Natural killer cell (primary cell): ENCODE measurements around the gene SLC24A3. TPM values are rescaled to one million over a fixed set of nuclear protein-coding genes. Genes with fewer than 3 reads are reported as not detected.

ENCODE experiments used
- ATAC-seq, 3 donors: fragments of 150-1000 bp in 2 of 3; fragments of 200-7000 bp in 1 of 3; cut with Tn5 transposase; 1 replicate in 1 of 3; 2 replicates in 2 of 3; pipeline ENCODE4 v1.10.0; 2021; ENCODE audit warnings: mild to moderate bottlenecking in 2 of 3, moderate library complexity in 2 of 3
- DNase-seq, 2 donors: peaks; one replicate each; pipeline versions ENCODE4 v3.0.0 to v3.0.0-alpha.2; 2013 to 2021; ENCODE audit warnings: mixed read lengths in 1 of 2
- H3K27ac ChIP-seq: one replicate; pipeline ENCODE4 v1.5.1; 2013; ENCODE audit warnings: mild to moderate bottlenecking, low read length
- H3K27me3 ChIP-seq: one replicate; pipeline ENCODE4 v1.6.1; 2013; ENCODE audit warnings: low read length; ENCODE audit not compliant: control insufficient read depth, insufficient read depth
- H3K36me3 ChIP-seq: one replicate; pipeline ENCODE4 v1.6.1; 2013; ENCODE audit warnings: low read length; ENCODE audit not compliant: control insufficient read depth, insufficient read depth
- H3K4me1 ChIP-seq: one replicate; pipeline ENCODE4 v1.6.1; 2013; ENCODE audit warnings: low read length; ENCODE audit not compliant: control insufficient read depth, insufficient read depth
- H3K4me3 ChIP-seq: one replicate; pipeline ENCODE4 v1.5.1; 2013; ENCODE audit warnings: low read length
- H3K9me3 ChIP-seq: one replicate; pipeline ENCODE4 v1.6.1; 2013; ENCODE audit warnings: low read length; ENCODE audit not compliant: control insufficient read depth, insufficient read depth
- H3K27ac Mint-ChIP-seq, 2 donors: one replicate each; pipeline ENCODE4 v1.8.0; 2022; ENCODE audit warnings: mild to moderate bottlenecking in 2 of 2, mixed read lengths in 2 of 2, moderate library complexity in 1 of 2
- H3K27me3 Mint-ChIP-seq, 2 donors: one replicate each; pipeline ENCODE4 v1.8.0; 2022; ENCODE audit warnings: low read depth in 2 of 2, mixed read lengths in 2 of 2
- H3K36me3 Mint-ChIP-seq: one replicate; pipeline ENCODE4 v1.8.0; 2022; ENCODE audit warnings: mixed read lengths
- H3K4me1 Mint-ChIP-seq, 2 donors: one replicate each; pipeline ENCODE4 v1.8.0; 2022; ENCODE audit warnings: mixed read lengths in 2 of 2
- H3K4me3 Mint-ChIP-seq: one replicate; pipeline ENCODE4 v1.8.0; 2022; ENCODE audit warnings: mild to moderate bottlenecking, moderate library complexity, mixed read lengths
- H3K9me3 Mint-ChIP-seq, 2 donors: one replicate each; pipeline ENCODE4 v1.8.0; 2022; ENCODE audit warnings: mixed read lengths in 2 of 2
- WGBS: methylation state at CpG from one replicate; pipeline ENCODE4 v1.1.7; 2013; ENCODE audit warnings: missing lambda C conversion rate; ENCODE audit not compliant: insufficient coverage; 5-methylcytosine and 5-hydroxymethylcytosine counted together
- intact Hi-C: fragments of 100-400 bp; cut with micrococcal nuclease; formaldehyde crosslinking; loops from one replicate; pipeline ENCODE4 v1.14.2; 2022
- total RNA-seq, 4 donors: library from RNA; stranded (reverse); fragments of 120-200 nt in 1 of 4; gene quantifications; one replicate each; pipeline versions ENCODE4 v1.2.3 to v1.2.4, GENCODE V29; 2013 to 2022
- TF ChIP-seq, protein P1 (sequence below): fragments of 200-600 bp; IDR thresholded peaks from one replicate; pipeline ENCODE4 v1.8.0; 2022; ENCODE audit warnings: antibody characterized with exemption

The SLC24A3 gene
- total RNA-seq, 3 donors from 2014 or later (not counting 1 experiment from before 2014, with no cell fraction given): 0.09 to 5.5 (median 0.99) TPM

GRCh38 chr20:19268426-19268825, 56.0 kb downstream of the SLC24A3 start:
- Histone ChIP-seq H3K9me3 (no peaks in the 10 kb centered on the region), H3K36me3 (no peaks in the 10 kb centered on the region), H3K4me1 (no peaks in the 10 kb centered on the region), H3K4me3 (no peak overlapping the region), H3K27ac (no peak overlapping the region), H3K27me3 (no peaks in the 10 kb centered on the region)
- Mint-ChIP-seq H3K9me3 (no peaks in the 10 kb centered on the region), H3K36me3 (no peaks in the 10 kb centered on the region), H3K4me1 (no peaks in the 10 kb centered on the region), H3K4me3 (no peak overlapping the region), H3K27me3 (peaks cover 2 to 11% of the 10 kb centered on the region in 2 donors), H3K27ac (no peak overlapping the region)
- intact Hi-C loops: no loop called here
- TF ChIP-seq, protein P1, sequence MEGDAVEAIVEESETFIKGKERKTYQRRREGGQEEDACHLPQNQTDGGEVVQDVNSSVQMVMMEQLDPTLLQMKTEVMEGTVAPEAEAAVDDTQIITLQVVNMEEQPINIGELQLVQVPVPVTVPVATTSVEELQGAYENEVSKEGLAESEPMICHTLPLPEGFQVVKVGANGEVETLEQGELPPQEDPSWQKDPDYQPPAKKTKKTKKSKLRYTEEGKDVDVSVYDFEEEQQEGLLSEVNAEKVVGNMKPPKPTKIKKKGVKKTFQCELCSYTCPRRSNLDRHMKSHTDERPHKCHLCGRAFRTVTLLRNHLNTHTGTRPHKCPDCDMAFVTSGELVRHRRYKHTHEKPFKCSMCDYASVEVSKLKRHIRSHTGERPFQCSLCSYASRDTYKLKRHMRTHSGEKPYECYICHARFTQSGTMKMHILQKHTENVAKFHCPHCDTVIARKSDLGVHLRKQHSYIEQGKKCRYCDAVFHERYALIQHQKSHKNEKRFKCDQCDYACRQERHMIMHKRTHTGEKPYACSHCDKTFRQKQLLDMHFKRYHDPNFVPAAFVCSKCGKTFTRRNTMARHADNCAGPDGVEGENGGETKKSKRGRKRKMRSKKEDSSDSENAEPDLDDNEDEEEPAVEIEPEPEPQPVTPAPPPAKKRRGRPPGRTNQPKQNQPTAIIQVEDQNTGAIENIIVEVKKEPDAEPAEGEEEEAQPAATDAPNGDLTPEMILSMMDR: no peak
- 92% methylated on average over 2 of the region's 2 CpGs for WGBS
- ATAC-seq: no peak
- no peak for DNase-seq

GRCh38 chr20:19269737-19270340, 57.4 kb downstream of the SLC24A3 start:
- no peak for DNase-seq
- Histone ChIP-seq H3K36me3 (no peaks in the 10 kb centered on the region), H3K9me3 (no peaks in the 10 kb centered on the region), H3K27ac (no peak overlapping the region), H3K4me3 (no peak overlapping the region), H3K27me3 (no peaks in the 10 kb centered on the region), H3K4me1 (no peaks in the 10 kb centered on the region)
- Mint-ChIP-seq H3K27ac (no peak overlapping the region), H3K36me3 (no peaks in the 10 kb centered on the region), H3K27me3 (peaks cover 2 to 10% of the 10 kb centered on the region in 2 donors), H3K4me1 (no peaks in the 10 kb centered on the region), H3K9me3 (no peaks in the 10 kb centered on the region), H3K4me3 (no peak overlapping the region)
- no peak for ATAC-seq
- 90% methylated on average over 8 of the region's 8 CpGs for WGBS
- intact Hi-C loops: no loop called here
- TF ChIP-seq, protein P1: no peak

DNA sequence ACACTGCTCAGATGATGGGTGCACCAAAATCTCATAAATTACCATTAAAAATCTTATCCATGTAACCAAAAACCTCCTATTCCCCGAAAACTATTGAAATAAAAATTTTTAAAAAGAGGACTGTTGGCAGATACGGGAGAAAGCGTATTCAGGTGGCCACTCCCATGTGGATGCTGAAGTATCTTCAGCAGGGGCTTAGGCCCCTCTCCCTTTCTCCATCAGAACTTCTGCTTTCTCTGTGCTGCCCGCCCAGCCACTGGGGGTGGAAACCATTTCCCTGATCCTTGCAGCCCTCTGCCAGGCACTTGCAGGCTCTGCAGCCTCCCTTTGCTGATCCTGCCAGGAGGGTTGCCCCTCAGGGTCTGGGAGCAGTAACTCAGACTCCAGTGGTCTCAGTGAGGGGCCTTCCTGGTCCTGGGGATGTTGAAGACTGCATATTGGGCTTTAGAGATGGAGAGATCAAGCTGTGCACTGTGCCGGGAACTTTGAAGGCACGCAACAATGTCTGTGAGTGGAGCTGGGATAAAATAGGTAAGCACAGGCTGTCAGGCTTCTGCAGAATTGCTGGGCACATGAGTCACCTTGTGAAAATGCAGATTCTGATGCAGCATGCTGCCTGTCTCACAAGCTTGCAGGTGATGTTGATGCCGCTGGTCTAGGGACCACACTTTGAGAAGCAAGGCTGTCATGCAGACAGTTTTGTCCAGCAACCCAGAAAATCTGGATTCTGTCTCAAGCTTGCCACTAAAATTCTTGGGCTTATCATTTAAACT, 59.6 kb downstream of the SLC24A3 start:
- ATAC-seq (no peak), DNase-seq (no peak)
- TF ChIP-seq, protein P1: no peak
- H3K27ac ChIP-seq: no peak overlapping the region
- Mint-ChIP-seq H3K27me3 (peaks cover 2 to 6% of the 10 kb centered on the region in 2 donors), H3K4me3 (no peak overlapping the region), H3K27ac (no peak overlapping the region), H3K9me3 (no peaks in the 10 kb centered on the region), H3K36me3 (no peaks in the 10 kb centered on the region), H3K4me1 (no peaks in the 10 kb centered on the region)
- H3K27me3 ChIP-seq: no peaks in the 10 kb centered on the region
- 87% methylated on average over 6 of the region's 7 CpGs for WGBS
- no peaks in the 10 kb centered on the region for H3K4me1 ChIP-seq
- H3K36me3 ChIP-seq: no peaks in the 10 kb centered on the region
- H3K4me3 ChIP-seq: no peak overlapping the region
- no peaks in the 10 kb centered on the region for H3K9me3 ChIP-seq
- intact Hi-C loops: no loop called here
